ENCODE results near the gene TMEM168. TPM values are rescaled to one million over a fixed set of nuclear protein-coding genes. Genes with fewer than 3 reads are reported as not detected.
"Not testable (repeated sequence)": the region's sequence is repeated elsewhere in the genome, so short reads cannot be mapped to it uniquely, and the experiment has no call there.

TMEM168 gene
- total RNA-seq = 22.3 to 29.7 TPM (median 23.9 TPM) in 3 replicates
- long read RNA-seq, full-length matches to known transcripts = 37 of 54 reads
- long read RNA-seq, partial matches to known transcripts = 2 of 54 reads
- long read RNA-seq, other reads (novel, unspliced or antisense) = 15 of 54 reads

GRCh38 chr7:112789817-112790585 is at the start of gene TMEM168:
Gene TMEM168 (minus strand): TSS chr7:112790393. CDS start chr7:112784825, 5,568 bp downstream.
- H3K9me3 Mint-ChIP-seq (ENCODE audit: low read depth) = no peaks in the 10 kb centered on the region
- H3K36me3 Mint-ChIP-seq (ENCODE audit: low read depth) = peaks cover 1% of the 10 kb centered on the region
- H3K27ac Mint-ChIP-seq (ENCODE audit: unreplicated experiment) = peak within 1 kb of the TSS; percentile 94
- TF ChIP-seq CTCF (IDR thresholded peaks at IDR 0.05) = peak; percentile 43
- H3K4me1 Mint-ChIP-seq (ENCODE audit: low read depth) = peaks cover 18% of the 10 kb centered on the region
- no peaks in the 10 kb centered on the region for H3K27me3 Mint-ChIP-seq (ENCODE audit: low read depth)
- DNase-seq (ENCODE audit: low spot score) = peak; percentile 94
- peak within 1 kb of the TSS; percentile 79 for H3K4me3 Mint-ChIP-seq (ENCODE audit: unreplicated experiment)

- peaks cover 11% of the 10 kb centered on the region for H3K36me3 Mint-ChIP-seq (ENCODE audit: low read depth)
- not testable (repeated sequence) for H3K4me1 Mint-ChIP-seq (ENCODE audit: low read depth); DNase-seq (ENCODE audit: low spot score); H3K27ac Mint-ChIP-seq (ENCODE audit: unreplicated experiment); H3K4me3 Mint-ChIP-seq (ENCODE audit: unreplicated experiment); H3K27me3 Mint-ChIP-seq (ENCODE audit: low read depth)
- H3K9me3 Mint-ChIP-seq (ENCODE audit: low read depth) = peaks cover 15% of the 10 kb centered on the region
These were observed 45.7 kb upstream of the TMEM168 start for GRCh38 chr7:112835928-112836327.

- Mint-ChIP-seq H3K36me3 (ENCODE audit: low read depth) (peaks cover 32% of the 10 kb centered on the region), H3K4me1 (ENCODE audit: low read depth) (no peaks in the 10 kb centered on the region), H3K27me3 (ENCODE audit: low read depth) (no peaks in the 10 kb centered on the region), H3K4me3 (ENCODE audit: unreplicated experiment) (no peak overlapping the region), H3K9me3 (ENCODE audit: low read depth) (peaks cover 38% of the 10 kb centered on the region), H3K27ac (ENCODE audit: unreplicated experiment) (no peak overlapping the region)
- no peak for DNase-seq (ENCODE audit: low spot score)
- TF ChIP-seq CTCF (IDR thresholded peaks at IDR 0.05) = no peak
These were observed 42.9 kb upstream of the TMEM168 start for GRCh38 chr7:112833082-112833481.

- Mint-ChIP-seq H3K36me3 (ENCODE audit: low read depth) (peaks cover 29% of the 10 kb centered on the region), H3K27ac (ENCODE audit: unreplicated experiment) (no peak overlapping the region), H3K4me3 (ENCODE audit: unreplicated experiment) (no peak overlapping the region), H3K9me3 (ENCODE audit: low read depth) (peaks cover 30% of the 10 kb centered on the region), H3K27me3 (ENCODE audit: low read depth) (no peaks in the 10 kb centered on the region), H3K4me1 (ENCODE audit: low read depth) (no peaks in the 10 kb centered on the region)
- TF ChIP-seq CTCF (IDR thresholded peaks at IDR 0.05) = no peak
- no peak for DNase-seq (ENCODE audit: low spot score)
These were observed 40.6 kb upstream of the TMEM168 start for GRCh38 chr7:112830769-112831168.

- TF ChIP-seq CTCF (IDR thresholded peaks at IDR 0.05) = no peak
- H3K9me3 Mint-ChIP-seq (ENCODE audit: low read depth) = peaks cover 27% of the 10 kb centered on the region
- no peaks in the 10 kb centered on the region for H3K27me3 Mint-ChIP-seq (ENCODE audit: low read depth)
- H3K27ac Mint-ChIP-seq (ENCODE audit: unreplicated experiment) = no peak overlapping the region
- no peak for DNase-seq (ENCODE audit: low spot score)
- H3K4me3 Mint-ChIP-seq (ENCODE audit: unreplicated experiment) = no peak overlapping the region
- H3K4me1 Mint-ChIP-seq (ENCODE audit: low read depth) = no peaks in the 10 kb centered on the region
- peaks cover 36% of the 10 kb centered on the region for H3K36me3 Mint-ChIP-seq (ENCODE audit: low read depth)
These were observed 38.5 kb upstream of the TMEM168 start for GRCh38 chr7:112828696-112829095.

All from chondrocyte (in vitro differentiated cells).